Measurements from ENCODE around the gene TUBE1. TPM values are rescaled to one million over a fixed set of nuclear protein-coding genes. Genes with fewer than 3 reads are reported as not detected.

The TUBE1 gene
- total RNA-seq, 3 donors from 2014 or later, result 27.7 to 72.4 (median 48.2) TPM

DNA sequence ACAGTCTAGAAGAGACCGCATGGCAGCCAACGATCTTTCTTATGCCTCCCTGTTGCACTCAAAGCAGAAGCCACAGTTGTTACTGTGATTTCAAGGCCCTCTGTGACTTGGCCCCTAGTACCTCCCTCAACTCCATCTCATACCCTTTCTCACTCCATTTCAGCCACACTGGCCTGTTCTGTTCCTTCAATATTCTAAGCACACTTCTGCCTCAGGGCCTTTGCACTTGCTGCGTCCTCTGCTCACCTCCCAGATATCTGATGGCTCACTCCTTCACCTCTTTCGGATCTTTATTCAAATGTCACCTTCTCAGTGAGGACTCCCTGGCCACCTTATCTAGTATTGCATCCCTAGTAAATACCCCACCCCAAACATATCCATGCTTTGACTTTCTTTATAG, 62.8 kb downstream of the TUBE1 start:
- Histone ChIP-seq H3K36me3 (no peaks in the 10 kb centered on the region), H3K27me3 (no peaks in the 10 kb centered on the region), H3K27ac (no peak overlapping the region), H3K4me3 (no peak overlapping the region), H3K4me1 (no peaks in the 10 kb centered on the region), H3K9me3 (no peaks in the 10 kb centered on the region)
- TF ChIP-seq, protein P1, sequence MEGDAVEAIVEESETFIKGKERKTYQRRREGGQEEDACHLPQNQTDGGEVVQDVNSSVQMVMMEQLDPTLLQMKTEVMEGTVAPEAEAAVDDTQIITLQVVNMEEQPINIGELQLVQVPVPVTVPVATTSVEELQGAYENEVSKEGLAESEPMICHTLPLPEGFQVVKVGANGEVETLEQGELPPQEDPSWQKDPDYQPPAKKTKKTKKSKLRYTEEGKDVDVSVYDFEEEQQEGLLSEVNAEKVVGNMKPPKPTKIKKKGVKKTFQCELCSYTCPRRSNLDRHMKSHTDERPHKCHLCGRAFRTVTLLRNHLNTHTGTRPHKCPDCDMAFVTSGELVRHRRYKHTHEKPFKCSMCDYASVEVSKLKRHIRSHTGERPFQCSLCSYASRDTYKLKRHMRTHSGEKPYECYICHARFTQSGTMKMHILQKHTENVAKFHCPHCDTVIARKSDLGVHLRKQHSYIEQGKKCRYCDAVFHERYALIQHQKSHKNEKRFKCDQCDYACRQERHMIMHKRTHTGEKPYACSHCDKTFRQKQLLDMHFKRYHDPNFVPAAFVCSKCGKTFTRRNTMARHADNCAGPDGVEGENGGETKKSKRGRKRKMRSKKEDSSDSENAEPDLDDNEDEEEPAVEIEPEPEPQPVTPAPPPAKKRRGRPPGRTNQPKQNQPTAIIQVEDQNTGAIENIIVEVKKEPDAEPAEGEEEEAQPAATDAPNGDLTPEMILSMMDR (IDR thresholded peaks at IDR 0.05), result no peak
- TF ChIP-seq POLR2A (IDR thresholded peaks at IDR 0.05) (no peak), POLR2AphosphoS5 (IDR thresholded peaks at IDR 0.05) (no peak)
- intact Hi-C loops (cut with DNase I; ENCODE audit: low total_unique reads), result no loop called here
- no peak for DNase-seq (ENCODE audit: low spot score in 2 of 2)

DNA sequence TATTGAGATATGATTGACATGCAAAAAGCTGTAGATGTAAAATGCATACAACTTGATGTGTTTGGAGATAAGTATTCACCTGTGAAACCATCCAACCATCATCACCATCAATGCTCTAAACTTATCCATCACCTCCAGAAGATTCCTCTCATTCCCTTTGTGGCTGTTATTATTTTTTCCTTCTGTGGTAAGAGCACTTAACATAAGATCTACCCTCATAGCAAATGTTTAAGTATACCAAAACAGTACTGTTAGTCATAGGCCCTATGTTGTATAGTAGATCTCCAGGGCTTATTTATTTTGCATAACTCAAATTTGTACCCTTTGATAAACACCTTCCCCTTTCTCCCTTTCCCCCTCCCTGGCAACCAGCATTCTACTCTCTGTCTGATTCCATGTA, 64.5 kb downstream of the TUBE1 start:
- H3K36me3 ChIP-seq, result no peaks in the 10 kb centered on the region
- H3K27me3 ChIP-seq, result no peaks in the 10 kb centered on the region
- DNase-seq (ENCODE audit: low spot score in 2 of 2), result no peak
- TF ChIP-seq POLR2AphosphoS5 (IDR thresholded peaks at IDR 0.05), result no peak
- no peak for TF ChIP-seq POLR2A (IDR thresholded peaks at IDR 0.05)
- TF ChIP-seq, protein P1 (IDR thresholded peaks at IDR 0.05), result no peak
- peaks cover 0 to 8% of the 10 kb centered on the region in 2 donors for H3K4me1 ChIP-seq
- no peak overlapping the region for H3K4me3 ChIP-seq
- H3K9me3 ChIP-seq, result no peaks in the 10 kb centered on the region
- intact Hi-C loops (cut with DNase I; ENCODE audit: low total_unique reads), result no loop called here
- H3K27ac ChIP-seq, result no peak overlapping the region

DNA sequence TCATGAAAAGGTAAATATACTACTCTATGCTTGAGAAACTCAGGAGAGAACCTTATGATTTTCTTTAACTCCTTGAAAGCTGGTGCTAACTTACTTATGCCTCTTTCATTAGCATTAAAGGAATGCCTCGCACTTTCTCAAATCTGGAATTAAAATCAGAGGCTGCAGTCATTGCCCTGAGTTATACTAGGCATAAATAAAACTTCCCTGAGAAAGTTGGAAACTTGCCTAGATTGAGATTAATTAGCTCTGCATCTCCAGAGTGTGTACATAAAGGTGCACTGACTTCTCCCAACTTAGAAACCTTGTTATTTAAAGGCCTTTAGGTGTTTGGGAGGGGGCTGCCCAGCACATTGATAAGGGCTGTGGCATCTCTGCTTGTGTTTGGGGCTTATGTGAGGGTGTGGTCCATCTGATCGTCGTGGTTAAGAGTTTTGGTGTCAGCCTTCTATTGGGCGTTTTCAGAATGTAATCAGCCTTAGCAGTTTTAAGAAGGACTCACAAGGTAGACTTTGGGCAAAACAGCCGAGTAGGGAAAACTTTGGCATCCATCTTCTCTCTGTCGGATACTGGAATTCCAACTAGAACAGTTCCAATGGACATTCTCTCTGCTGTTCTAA, 65.5 kb downstream of the TUBE1 start:
- intact Hi-C loops (cut with DNase I; ENCODE audit: low total_unique reads), result no loop called here

More for the DNA sequence above, 65.5 kb downstream of the TUBE1 start:
- no peak overlapping the region for H3K4me3 ChIP-seq
- DNase-seq (ENCODE audit: low spot score in 2 of 2), result no peak
- no peak overlapping the region for H3K27ac ChIP-seq
- no peaks in the 10 kb centered on the region for H3K9me3 ChIP-seq
- no peaks in the 10 kb centered on the region for H3K36me3 ChIP-seq
- peaks cover 0 to 8% of the 10 kb centered on the region in 2 donors for H3K4me1 ChIP-seq
- TF ChIP-seq, protein P1 (IDR thresholded peaks at IDR 0.05), result no peak
- TF ChIP-seq POLR2A (IDR thresholded peaks at IDR 0.05) (no peak), POLR2AphosphoS5 (IDR thresholded peaks at IDR 0.05) (no peak)
- no peaks in the 10 kb centered on the region for H3K27me3 ChIP-seq

Other genes with a start within 250 kb of the TUBE1 start
- gene FYN, start 214.0 kb downstream of the TUBE1 start, total RNA-seq, result 100 to 1,000 TPM in 2 of 3 donors, 10 to 100 TPM in 1; 44.8 to 209 (median 111) TPM
- gene CCN6, start 33.4 kb downstream of the TUBE1 start, total RNA-seq, result not detected
- 10 to 100 TPM in 2 of 3 donors, 1 to 10 TPM in 1; 6.3 to 12.5 (median 10.9) TPM for gene FAM229B, start 109 bp upstream of the TUBE1 start, total RNA-seq
- 100 to 1,000 TPM in 2 of 3 donors, 10 to 100 TPM in 1; 54.0 to 142 (median 129) TPM for gene LAMA4, start 167.1 kb upstream of the TUBE1 start, total RNA-seq

Data from breast epithelium (tissue), 4 donors.